HepG2 (cell line): Measurements from ENCODE around the gene DIPK1A. TPM values are rescaled to one million over a fixed set of nuclear protein-coding genes. Genes with fewer than 3 reads are reported as not detected.

ENCODE experiments used
- ATAD3A ChIP-seq: sonication (generic); formaldehyde crosslinking; IDR thresholded peaks from 2 replicates; pipeline ENCODE4 v1.4.0; 2020; ENCODE audit warnings: missing genetic modification reagents
- HMG20A ChIP-seq: IDR thresholded peaks from 2 replicates; pipeline ENCODE4 v1.6.1; 2016; ENCODE audit warnings: borderline replicate concordance
- HMG20B ChIP-seq: conservative IDR thresholded peaks from 2 replicates; pipeline ENCODE4 v1.6.1; 2016; ENCODE audit warnings: missing genetic modification reagents, missing compliant biosample characterization
- HNF4A ChIP-seq: sonication (generic); formaldehyde crosslinking; IDR thresholded peaks from 2 replicates; pipeline ENCODE4 v1.4.0; 2020; ENCODE audit warnings: missing genetic modification reagents
- ISX ChIP-seq: sonication (generic); formaldehyde crosslinking; conservative IDR thresholded peaks from 2 replicates; pipeline ENCODE4 v1.5.0; 2020; ENCODE audit warnings: missing genetic modification reagents
- MXI1 ChIP-seq: IDR thresholded peaks from 3 replicates; pipeline ENCODE4 v1.6.1; 2012; ENCODE audit warnings: low read depth, low read length, inconsistent platforms, borderline replicate concordance
- NFYB ChIP-seq: sonication (generic); formaldehyde crosslinking; IDR thresholded peaks from 2 replicates; pipeline ENCODE4 v1.4.0; 2020; ENCODE audit warnings: missing genetic modification reagents
- NR2F1 ChIP-seq, 2 experiments: fragments of 450-650 bp in 1 of 2; formaldehyde crosslinking in 1 of 2; IDR thresholded peaks; 2 replicates each; pipeline versions ENCODE4 v1.5.0 to v1.6.1; 2016 to 2020; ENCODE audit warnings: mild to moderate bottlenecking in 1 of 2, missing compliant biosample characterization in 1 of 2, missing genetic modification reagents in 1 of 2, moderate library complexity in 1 of 2
- PLSCR1 ChIP-seq: sonication (generic); formaldehyde crosslinking; IDR thresholded peaks from 2 replicates; pipeline ENCODE4 v1.5.0; 2020; ENCODE audit warnings: missing genetic modification reagents, mild to moderate bottlenecking, borderline replicate concordance
- POGZ ChIP-seq: sonication (generic); formaldehyde crosslinking; IDR thresholded peaks from 2 replicates; pipeline ENCODE4 v1.4.0; 2020; ENCODE audit warnings: mild to moderate bottlenecking, missing genetic modification reagents
- RARA ChIP-seq: IDR thresholded peaks from 2 replicates; pipeline ENCODE4 v1.6.1; 2016; ENCODE audit warnings: missing genetic modification reagents, missing compliant biosample characterization
- RXRB ChIP-seq: IDR thresholded peaks from 2 replicates; pipeline ENCODE4 v1.6.1; 2016; ENCODE audit warnings: borderline replicate concordance, missing genetic modification reagents, missing compliant biosample characterization
- SOX5 ChIP-seq: IDR thresholded peaks from 2 replicates; pipeline ENCODE4 v1.6.1; 2016; ENCODE audit warnings: borderline replicate concordance
- ZBTB43 ChIP-seq: sonication (generic); formaldehyde crosslinking; conservative IDR thresholded peaks from 2 replicates; pipeline ENCODE4 v1.4.0; 2020; ENCODE audit warnings: missing genetic modification reagents
- ZMYM4 ChIP-seq: sonication (generic); formaldehyde crosslinking; IDR thresholded peaks from 2 replicates; pipeline ENCODE4 v1.8.1; 2023; ENCODE audit warnings: mild to moderate bottlenecking, missing genetic modification reagents
- ZNF232 ChIP-seq: sonication (generic); formaldehyde crosslinking; IDR thresholded peaks from 2 replicates; pipeline ENCODE4 v1.4.0; 2020; ENCODE audit warnings: missing genetic modification reagents, borderline replicate concordance
- ZNF282 ChIP-seq: fragments of 450-650 bp; IDR thresholded peaks from 2 replicates; pipeline ENCODE4 v1.6.1; 2018; ENCODE audit not compliant: partially characterized antibody
- ZNF292 ChIP-seq: sonication (generic); formaldehyde crosslinking; IDR thresholded peaks from 2 replicates; pipeline ENCODE4 v1.8.1; 2022; ENCODE audit warnings: mild to moderate bottlenecking, low read depth, missing genetic modification reagents, borderline replicate concordance
- ZNF329 ChIP-seq: sonication (generic); formaldehyde crosslinking; IDR thresholded peaks from 2 replicates; pipeline ENCODE4 v1.9.0; 2021; ENCODE audit warnings: low read depth, mild to moderate bottlenecking, missing genetic modification reagents
- ZNF362 ChIP-seq: sonication (generic); formaldehyde crosslinking; IDR thresholded peaks from 2 replicates; pipeline ENCODE4 v1.4.0; 2020; ENCODE audit warnings: missing genetic modification reagents, mild to moderate bottlenecking, borderline replicate concordance
- ZNF552 ChIP-seq: sonication (generic); formaldehyde crosslinking; IDR thresholded peaks from 2 replicates; pipeline ENCODE4 v1.9.0; 2022; ENCODE audit warnings: missing genetic modification reagents, mild to moderate bottlenecking, borderline replicate concordance
- ZNF83 ChIP-seq: sonication (generic); formaldehyde crosslinking; IDR thresholded peaks from 2 replicates; pipeline ENCODE4 v1.4.0; 2020; ENCODE audit warnings: missing genetic modification reagents, mild to moderate bottlenecking, borderline replicate concordance
- polyA plus RNA-seq, 8 experiments: library from polyadenylated mRNA; depleted of rRNA in 3 of 8; stranded (reverse) in 7 of 8; unstranded in 1 of 8; fragments of >200 nt; fragmentation: Illumina TruSeq in 4 of 8; extraction: Trizol in 4 of 8; gene quantifications; 2 replicates each; pipeline versions ENCODE4 v1.2.1 to v1.2.3, GENCODE V29; 2011 to 2016; ENCODE audit warnings: low read depth in 4 of 8, missing spikeins in 1 of 8, mixed read lengths in 1 of 8; ENCODE audit not compliant: insufficient read depth in 1 of 8
- total RNA-seq, 5 experiments: library from RNA; depleted of rRNA; stranded (reverse); fragments of >200 nt; fragmentation: Illumina TruSeq; extraction: Trizol; gene quantifications; 2 replicates each; pipeline ENCODE4 v1.2.3, GENCODE V29; 2016; ENCODE audit warnings: low read depth in 1 of 5
- TF ChIP-seq, protein P1 (sequence below): sonication (generic); formaldehyde crosslinking; IDR thresholded peaks from 2 replicates; pipeline ENCODE4 v1.4.0; 2020; ENCODE audit warnings: missing genetic modification reagents
- TF ChIP-seq, protein P2 (sequence below): IDR thresholded peaks from 2 replicates; pipeline ENCODE4 v1.6.1; 2016; ENCODE audit warnings: low read depth

DIPK1A gene
- total and polyA plus RNA-seq, 2 of the 13 experiments (the other 11 are each of a cell fraction or from before 2014, with no cell fraction given): 8.4 TPM

DNA sequence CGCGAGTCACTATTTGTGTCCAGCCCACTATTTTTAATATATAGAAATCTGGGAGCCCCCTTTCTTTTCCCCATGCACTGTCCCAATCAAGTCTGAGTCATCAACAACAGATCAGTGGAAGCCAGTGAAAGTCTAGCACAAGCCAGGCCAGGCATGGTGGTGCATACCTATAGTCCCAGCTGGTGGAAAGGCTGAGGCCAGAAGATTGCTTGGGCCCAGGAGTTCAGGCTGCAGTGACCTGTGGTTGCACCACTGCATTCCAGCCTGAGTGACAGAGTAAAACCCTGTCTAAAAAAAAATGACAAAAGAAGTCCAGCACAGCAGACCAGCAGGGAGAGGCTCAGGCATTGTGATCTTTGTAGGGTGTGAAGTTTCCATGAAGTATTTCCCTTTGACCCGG, 138.4 kb downstream of the DIPK1A start (continued):
- TF ChIP-seq ISX (CRISPR knock-in tag) (no peak), ZNF329 (CRISPR knock-in tag) (no peak), ZMYM4 (CRISPR knock-in tag) (peak; percentile 30; the same call in 1 of the 2 replicates), ATAD3A (CRISPR knock-in tag) (no peak), MXI1 (peak; percentile 47; the same call in 1 of the 3 replicates), HNF4A (CRISPR knock-in tag) (peak; percentile 54), SOX5 (CRISPR knock-in tag) (peak; percentile 66; the same call in 1 of the 2 replicates), ZNF362 (peak; percentile 80; the same call in 1 of the 2 replicates), NR2F1 (CRISPR knock-in tag; IDR thresholded peaks at IDR 0.05) (peak; percentile 56 to 82; a peak in 3 of 4 replicates), HMG20A (no peak), ZNF552 (CRISPR knock-in tag) (no peak), POGZ (CRISPR knock-in tag) (peak; percentile 40; the same call in 1 of the 2 replicates), RARA (CRISPR knock-in tag) (peak; percentile 64), ZBTB43 (CRISPR knock-in tag) (0 out of 2 replicates have a peak, but pooled peaks have one; percentile 33), RXRB (0 out of 2 replicates have a peak, but pooled peaks have one; percentile 28), ZNF83 (CRISPR knock-in tag) (no peak), HMG20B (CRISPR knock-in tag) (no peak), PLSCR1 (CRISPR knock-in tag) (no peak), ZNF232 (CRISPR knock-in tag) (no peak), ZNF282 (no peak), ZNF292 (CRISPR knock-in tag) (peak; percentile 65; the same call in 1 of the 2 replicates), NFYB (CRISPR knock-in tag) (no peak)
- TF ChIP-seq, protein P1, sequence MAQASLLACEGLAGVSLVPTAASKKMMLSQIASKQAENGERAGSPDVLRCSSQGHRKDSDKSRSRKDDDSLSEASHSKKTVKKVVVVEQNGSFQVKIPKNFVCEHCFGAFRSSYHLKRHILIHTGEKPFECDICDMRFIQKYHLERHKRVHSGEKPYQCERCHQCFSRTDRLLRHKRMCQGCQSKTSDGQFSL (CRISPR knock-in tag): no peak
- TF ChIP-seq, protein P2, sequence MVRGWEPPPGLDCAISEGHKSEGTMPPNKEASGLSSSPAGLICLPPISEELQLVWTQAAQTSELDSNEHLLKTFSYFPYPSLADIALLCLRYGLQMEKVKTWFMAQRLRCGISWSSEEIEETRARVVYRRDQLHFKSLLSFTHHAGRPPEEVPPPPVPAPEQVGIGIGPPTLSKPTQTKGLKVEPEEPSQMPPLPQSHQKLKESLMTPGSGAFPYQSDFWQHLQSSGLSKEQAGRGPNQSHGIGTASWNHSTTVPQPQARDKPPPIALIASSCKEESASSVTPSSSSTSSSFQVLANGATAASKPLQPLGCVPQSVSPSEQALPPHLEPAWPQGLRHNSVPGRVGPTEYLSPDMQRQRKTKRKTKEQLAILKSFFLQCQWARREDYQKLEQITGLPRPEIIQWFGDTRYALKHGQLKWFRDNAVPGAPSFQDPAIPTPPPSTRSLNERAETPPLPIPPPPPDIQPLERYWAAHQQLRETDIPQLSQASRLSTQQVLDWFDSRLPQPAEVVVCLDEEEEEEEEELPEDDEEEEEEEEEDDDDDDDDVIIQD (CRISPR knock-in tag): no peak
